GM19043 (cell line): ENCODE data around the gene FMO5.
"Not testable (repeated sequence)": the region's sequence is repeated elsewhere in the genome, so short reads cannot be mapped to it uniquely, and the experiment has no call there.

Source experiments
- ATAC-seq: cut with Tn5 transposase; IDR thresholded peaks from one replicate; pipeline ENCODE4 v1.9.1; 2021; ENCODE audit warnings: low read depth; ENCODE audit not compliant: unreplicated experiment

Gene FMO5

GRCh38 chr1:147240131-147240721, 15.1 kb upstream of the FMO5 start:
- not testable (repeated sequence) for ATAC-seq

- no peak for ATAC-seq
Measured at GRCh38 chr1:147238925-147239820, 14.0 kb upstream of the FMO5 start.

GRCh38 chr1:147238053-147238902, 13.1 kb upstream of the FMO5 start:
- no peak for ATAC-seq

- ATAC-seq = no peak
Measured at GRCh38 chr1:147236959-147237791, 12.0 kb upstream of the FMO5 start.

- ATAC-seq = no peak
Measured at GRCh38 chr1:147236448-147236847, 11.3 kb upstream of the FMO5 start.

- no peak for ATAC-seq
Measured at GRCh38 chr1:147235822-147236221, 10.7 kb upstream of the FMO5 start.

- not testable (repeated sequence) for ATAC-seq
Measured at GRCh38 chr1:147233903-147234302, 8.8 kb upstream of the FMO5 start.

- not testable (repeated sequence) for ATAC-seq
Measured at GRCh38 chr1:147231032-147231431, 5.9 kb upstream of the FMO5 start.

GRCh38 chr1:147223740-147224615, 1.2 kb downstream of the FMO5 start:
- ATAC-seq = no peak

- no peak for ATAC-seq
Measured at GRCh38 chr1:147218606-147219005, 6.5 kb downstream of the FMO5 start.

GRCh38 chr1:147217141-147217540, 8.0 kb downstream of the FMO5 start:
- ATAC-seq = no peak

GRCh38 chr1:147216124-147216523, 9.0 kb downstream of the FMO5 start:
- ATAC-seq = no peak

GRCh38 chr1:147215540-147215916, 9.6 kb downstream of the FMO5 start:
- ATAC-seq = no peak

- ATAC-seq = no peak
Measured at GRCh38 chr1:147214842-147215539, 10.1 kb downstream of the FMO5 start.

GRCh38 chr1:147214325-147214724, 10.8 kb downstream of the FMO5 start:
- no peak for ATAC-seq

- ATAC-seq = no peak
Measured at GRCh38 chr1:147213271-147213670, 11.9 kb downstream of the FMO5 start.

GRCh38 chr1:147211577-147211976, 13.6 kb downstream of the FMO5 start:
- no peak for ATAC-seq

GRCh38 chr1:147210987-147211386, 14.2 kb downstream of the FMO5 start:
- no peak for ATAC-seq
